Type B pancreatic cell (in vitro differentiated cells): ENCODE data around the gene PAQR9. TPM values are rescaled to one million over a fixed set of nuclear protein-coding genes. Genes with fewer than 3 reads are reported as not detected.

Source experiments
- DNase-seq: peaks from one replicate; pipeline ENCODE4 v3.0.0; 2021; ENCODE audit warnings: mixed read lengths; ENCODE audit not compliant: unreplicated experiment; ENCODE audit errors: extremely low spot score
- H3K27ac Mint-ChIP-seq: 2 replicates; pipeline ENCODE4 v1.8.0; 2021; ENCODE audit warnings: mild to moderate bottlenecking, mixed read lengths
- H3K27me3 Mint-ChIP-seq: 2 replicates; pipeline ENCODE4 v1.8.0; 2021; ENCODE audit warnings: mixed read lengths
- H3K36me3 Mint-ChIP-seq: 2 replicates; pipeline ENCODE4 v1.8.0; 2021; ENCODE audit warnings: mixed read lengths
- H3K4me1 Mint-ChIP-seq: one replicate; pipeline ENCODE4 v1.8.0; 2021; ENCODE audit warnings: mixed read lengths; ENCODE audit not compliant: unreplicated experiment
- H3K4me3 Mint-ChIP-seq: 2 replicates; pipeline ENCODE4 v1.8.0; 2021; ENCODE audit warnings: mild to moderate bottlenecking, mixed read lengths
- H3K9me3 Mint-ChIP-seq: 2 replicates; pipeline ENCODE4 v1.8.0; 2021; ENCODE audit warnings: mixed read lengths
- CTCF ChIP-seq: fragments of 200-600 bp; sonication (generic); conservative IDR thresholded peaks from 2 replicates; pipeline ENCODE4 v1.5.0; 2021; ENCODE audit warnings: antibody characterized with exemption, mild to moderate bottlenecking
- total RNA-seq: library from RNA; stranded (reverse); gene quantifications from 2 replicates; pipeline ENCODE4 v1.2.1, GENCODE V29; 2021; ENCODE audit warnings: low replicate concordance

Gene PAQR9
- total RNA-seq, 1 donor from 2014 or later = 0.58 TPM

GRCh38 chr3:142953443-142953842, 10.0 kb downstream of the PAQR9 start:
- Mint-ChIP-seq H3K9me3 (no peaks in the 10 kb centered on the region), H3K27me3 (peaks cover 18% of the 10 kb centered on the region)
- no peak for TF ChIP-seq CTCF

GRCh38 chr3:142952272-142953193, 10.9 kb downstream of the PAQR9 start:
- H3K9me3 Mint-ChIP-seq = no peaks in the 10 kb centered on the region
- no peak for TF ChIP-seq CTCF
- H3K27ac Mint-ChIP-seq = no peak overlapping the region
- peaks cover 18% of the 10 kb centered on the region for H3K27me3 Mint-ChIP-seq
- DNase-seq = no peak
- H3K36me3 Mint-ChIP-seq = no peaks in the 10 kb centered on the region
- H3K4me3 Mint-ChIP-seq = no peak overlapping the region
- H3K4me1 Mint-ChIP-seq = peaks cover 5% of the 10 kb centered on the region

More at GRCh38 chr3:142953443-142953842, 10.0 kb downstream of the PAQR9 start:
- H3K4me3 Mint-ChIP-seq = no peak overlapping the region
- H3K4me1 Mint-ChIP-seq = peaks cover 5% of the 10 kb centered on the region
- no peak for DNase-seq
- H3K36me3 Mint-ChIP-seq = no peaks in the 10 kb centered on the region
- no peak overlapping the region for H3K27ac Mint-ChIP-seq

GRCh38 chr3:142951794-142952193, 11.7 kb downstream of the PAQR9 start:
- no peak overlapping the region for H3K4me3 Mint-ChIP-seq
- no peaks in the 10 kb centered on the region for H3K36me3 Mint-ChIP-seq
- peaks cover 5% of the 10 kb centered on the region for H3K4me1 Mint-ChIP-seq
- H3K9me3 Mint-ChIP-seq = no peaks in the 10 kb centered on the region
- no peak for TF ChIP-seq CTCF
- H3K27me3 Mint-ChIP-seq = peaks cover 14% of the 10 kb centered on the region
- no peak overlapping the region for H3K27ac Mint-ChIP-seq
- DNase-seq = no peak

GRCh38 chr3:142950972-142951371, 12.5 kb downstream of the PAQR9 start:
- Mint-ChIP-seq H3K4me3 (no peak overlapping the region), H3K9me3 (no peaks in the 10 kb centered on the region), H3K4me1 (peaks cover 5% of the 10 kb centered on the region), H3K27ac (no peak overlapping the region), H3K27me3 (peaks cover 14% of the 10 kb centered on the region), H3K36me3 (no peaks in the 10 kb centered on the region)
- TF ChIP-seq CTCF = no peak
- DNase-seq = no peak

GRCh38 chr3:142947799-142948575, 15.5 kb downstream of the PAQR9 start:
- Mint-ChIP-seq H3K27ac (no peak overlapping the region), H3K4me3 (no peak overlapping the region), H3K36me3 (no peaks in the 10 kb centered on the region), H3K4me1 (peaks cover 5% of the 10 kb centered on the region), H3K27me3 (peaks cover 10% of the 10 kb centered on the region), H3K9me3 (no peaks in the 10 kb centered on the region)
- no peak for DNase-seq
- no peak for TF ChIP-seq CTCF
